A673 (cell line): Measurements from ENCODE around the gene CRADD. TPM values are rescaled to one million over a fixed set of nuclear protein-coding genes. Genes with fewer than 3 reads are reported as not detected.

ENCODE experiments used
- BruUV-seq: library from RNA; stranded (reverse); fragments of 400-500 nt; replicated peaks from 2 replicates; lab custom pipeline; 2021; lab: Mats Ljungman, UMichigan
- CTCF ChIA-PET: fragments of 300-600 bp; sonication (Branson Sonifier 250); formaldehyde crosslinking; loops from one replicate; lab custom pipeline; 2022; ENCODE audit warnings: antibody characterized with exemption; lab: Charles Lee
- POLR2A ChIA-PET: fragments of 300-600 bp; sonication (Branson Sonifier 250); formaldehyde crosslinking; loops from one replicate; lab custom pipeline; 2022; ENCODE audit warnings: antibody characterized with exemption; ENCODE audit not compliant: low non-redundant PET; lab: Charles Lee
- DNase-seq: peaks from one replicate; pipeline ENCODE4 v3.0.0-alpha.2; 2015; ENCODE audit warnings: low spot score
- H3K27ac ChIP-seq: fragments of 200-600 bp; sonication (generic); 2 replicates; pipeline ENCODE4 v1.5.1; 2016; ENCODE audit warnings: mixed run types, low read depth, mild to moderate bottlenecking, mixed read lengths, antibody characterized with exemption, low read length; ENCODE audit not compliant: poor library complexity, severe bottlenecking
- H3K27me3 ChIP-seq: fragments of 200-600 bp; sonication (generic); replicated peaks from 2 replicates; pipeline ENCODE4 v1.6.1; 2017; ENCODE audit warnings: mixed run types, low read depth, mild to moderate bottlenecking, mixed read lengths, antibody characterized with exemption, low read length; ENCODE audit not compliant: insufficient read depth, poor library complexity
- H3K36me3 ChIP-seq: fragments of 200-600 bp; sonication (generic); 2 replicates; pipeline ENCODE4 v1.6.1; 2016; ENCODE audit warnings: mixed run types, mild to moderate bottlenecking, mixed read lengths, antibody characterized with exemption, low read length; ENCODE audit not compliant: insufficient read depth, poor library complexity, severe bottlenecking
- H3K4me1 ChIP-seq: fragments of 200-600 bp; sonication (generic); 2 replicates; pipeline ENCODE4 v1.6.1; 2017; ENCODE audit warnings: mixed run types, mild to moderate bottlenecking, mixed read lengths, antibody characterized with exemption, low read length; ENCODE audit not compliant: insufficient read depth, poor library complexity, severe bottlenecking
- H3K4me3 ChIP-seq: fragments of 200-600 bp; sonication (generic); 2 replicates; pipeline ENCODE4 v1.5.1; 2016; ENCODE audit warnings: low read depth, mixed run types, mild to moderate bottlenecking, mixed read lengths, low read length; ENCODE audit not compliant: poor library complexity, severe bottlenecking
- H3K9me3 ChIP-seq: fragments of 200-600 bp; sonication (generic); 2 replicates; pipeline ENCODE4 v1.6.1; 2016; ENCODE audit warnings: mixed run types, low read depth, mild to moderate bottlenecking, mixed read lengths, antibody characterized with exemption, low read length; ENCODE audit not compliant: poor library complexity, severe bottlenecking
- EZH2 ChIP-seq: fragments of 200-600 bp; sonication (generic); IDR thresholded peaks from 2 replicates; pipeline ENCODE4 v1.6.1; 2017; ENCODE audit warnings: borderline replicate concordance, low read depth, mild to moderate bottlenecking, mixed read lengths, antibody characterized with exemption, low read length; ENCODE audit not compliant: poor library complexity, severe bottlenecking
- intact Hi-C: fragments of 100-400 bp; cut with micrococcal nuclease; formaldehyde crosslinking; loops from one replicate; pipeline ENCODE4 v1.10.0; 2022; ENCODE audit not compliant: unreplicated experiment
- total RNA-seq: library from RNA; stranded (reverse); gene quantifications from 2 replicates; pipeline ENCODE4 v1.2.3, GENCODE V29; 2021
- TF ChIP-seq, protein P1 (sequence below): fragments of 300-800, 200-600 bp; sonication (generic); conservative IDR thresholded peaks from 2 replicates; pipeline ENCODE4 v1.5.1; 2017; ENCODE audit warnings: low read depth, mild to moderate bottlenecking, antibody characterized with exemption, low read length, moderate library complexity, mixed read lengths

The CRADD gene
- total RNA-seq, 1 experiment from 2014 or later = 9.1 TPM

DNA sequence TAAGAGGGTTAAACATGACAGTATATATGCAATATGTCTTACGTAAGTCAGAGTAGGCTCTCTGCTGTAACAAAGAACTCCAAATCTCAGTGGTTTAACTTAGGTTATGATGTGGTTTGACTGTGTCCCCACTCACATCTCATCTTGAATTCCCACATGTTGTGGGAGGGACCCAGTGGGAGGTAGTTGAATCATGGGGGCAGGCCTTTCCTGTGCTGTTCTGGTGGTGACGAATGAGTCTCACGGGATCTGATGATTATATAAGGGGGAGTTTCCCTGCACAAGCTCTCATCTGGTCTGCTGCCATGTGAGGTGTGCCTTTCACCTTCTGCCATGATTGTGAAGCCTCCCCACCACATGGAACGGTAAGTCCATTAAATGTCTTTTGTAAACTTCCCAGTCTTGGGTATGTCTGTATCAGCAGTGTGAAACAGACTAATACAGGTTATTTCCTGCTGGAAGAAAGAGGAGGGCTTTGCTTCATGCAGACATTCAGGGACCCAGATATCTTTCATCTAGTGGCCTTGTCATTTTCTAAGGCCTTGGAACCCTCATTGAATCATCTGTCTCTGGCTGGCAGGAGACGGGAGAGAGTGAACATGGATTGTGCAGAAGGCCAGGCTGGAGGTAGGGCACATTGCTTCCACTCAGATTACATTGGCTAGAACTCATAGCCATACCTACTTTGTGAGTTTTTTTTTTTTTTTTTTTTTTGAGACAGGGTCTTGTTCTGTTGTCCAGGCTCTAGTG, 96.1 kb downstream of the CRADD start:
- Histone ChIP-seq H3K4me1 (peaks cover 21% of the 10 kb centered on the region), H3K4me3 (no peak overlapping the region), H3K36me3 (no peaks in the 10 kb centered on the region), H3K27ac (no peak overlapping the region), H3K9me3 (no peaks in the 10 kb centered on the region), H3K27me3 (no peaks in the 10 kb centered on the region)
- ChIA-PET CTCF (no interaction called here), POLR2A (no interaction called here)
- BruUV-seq = no TSS peak
- TF ChIP-seq, protein P1, sequence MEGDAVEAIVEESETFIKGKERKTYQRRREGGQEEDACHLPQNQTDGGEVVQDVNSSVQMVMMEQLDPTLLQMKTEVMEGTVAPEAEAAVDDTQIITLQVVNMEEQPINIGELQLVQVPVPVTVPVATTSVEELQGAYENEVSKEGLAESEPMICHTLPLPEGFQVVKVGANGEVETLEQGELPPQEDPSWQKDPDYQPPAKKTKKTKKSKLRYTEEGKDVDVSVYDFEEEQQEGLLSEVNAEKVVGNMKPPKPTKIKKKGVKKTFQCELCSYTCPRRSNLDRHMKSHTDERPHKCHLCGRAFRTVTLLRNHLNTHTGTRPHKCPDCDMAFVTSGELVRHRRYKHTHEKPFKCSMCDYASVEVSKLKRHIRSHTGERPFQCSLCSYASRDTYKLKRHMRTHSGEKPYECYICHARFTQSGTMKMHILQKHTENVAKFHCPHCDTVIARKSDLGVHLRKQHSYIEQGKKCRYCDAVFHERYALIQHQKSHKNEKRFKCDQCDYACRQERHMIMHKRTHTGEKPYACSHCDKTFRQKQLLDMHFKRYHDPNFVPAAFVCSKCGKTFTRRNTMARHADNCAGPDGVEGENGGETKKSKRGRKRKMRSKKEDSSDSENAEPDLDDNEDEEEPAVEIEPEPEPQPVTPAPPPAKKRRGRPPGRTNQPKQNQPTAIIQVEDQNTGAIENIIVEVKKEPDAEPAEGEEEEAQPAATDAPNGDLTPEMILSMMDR = no peak
- TF ChIP-seq EZH2 = no peak
- intact Hi-C loops = no loop called here
- DNase-seq = peak; percentile 52

DNA sequence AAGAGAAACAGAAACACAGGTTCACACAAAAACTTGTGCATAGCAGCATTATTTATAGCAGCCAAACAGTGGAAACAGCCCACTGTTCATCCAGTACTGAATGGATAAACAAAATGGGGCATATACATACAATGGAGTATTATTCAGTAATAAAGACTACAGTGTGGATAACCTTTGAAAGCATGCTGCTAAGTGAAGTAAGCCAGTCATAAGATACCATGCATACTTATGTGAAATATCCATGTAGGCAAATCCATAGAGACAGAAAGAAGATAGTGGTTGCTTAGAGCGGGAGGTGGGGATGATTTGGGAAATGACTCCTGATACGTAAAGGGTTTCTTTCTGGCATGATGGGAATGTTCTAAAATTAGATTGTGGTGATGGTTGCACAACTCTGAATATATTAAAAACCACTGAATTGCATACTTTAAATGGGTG, 99.4 kb downstream of the CRADD start:
- POLR2A ChIA-PET = no interaction called here

DNA sequence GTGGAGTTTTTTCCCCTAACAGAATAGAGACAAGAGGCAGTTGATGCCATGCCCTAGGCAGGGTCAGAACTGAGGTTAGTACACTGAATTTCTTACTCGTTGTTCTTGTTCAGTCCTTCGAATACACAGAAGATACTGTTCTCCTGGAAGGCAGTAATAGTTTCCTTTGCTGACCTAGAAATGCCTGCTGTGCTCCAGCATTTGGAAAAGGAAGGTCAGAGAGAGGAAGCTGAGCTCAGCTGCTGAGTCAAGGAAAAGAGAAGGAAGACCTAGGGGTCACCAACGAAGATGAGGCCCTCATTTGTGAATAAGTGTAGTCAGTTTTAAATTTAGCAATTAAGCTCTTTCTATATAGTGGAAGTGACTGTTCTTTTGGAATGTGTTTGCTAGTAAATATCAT, 100.1 kb downstream of the CRADD start:
- no peaks in the 10 kb centered on the region for H3K27me3 ChIP-seq
- POLR2A ChIA-PET = no interaction called here
- no peaks in the 10 kb centered on the region for H3K36me3 ChIP-seq
- H3K4me1 ChIP-seq = peaks cover 17% of the 10 kb centered on the region
- H3K9me3 ChIP-seq = no peaks in the 10 kb centered on the region
- BruUV-seq = no TSS peak
- H3K4me3 ChIP-seq = no peak overlapping the region
- intact Hi-C loops = no loop called here
- CTCF ChIA-PET = no interaction called here
- no peak for DNase-seq
- no peak for TF ChIP-seq EZH2
- TF ChIP-seq, protein P1 = no peak
- no peak overlapping the region for H3K27ac ChIP-seq

More for the DNA sequence above, 99.4 kb downstream of the CRADD start:
- H3K4me3 ChIP-seq = no peak overlapping the region
- no peaks in the 10 kb centered on the region for H3K9me3 ChIP-seq
- intact Hi-C loops = no loop called here
- DNase-seq = peak; percentile 27
- H3K36me3 ChIP-seq = no peaks in the 10 kb centered on the region
- peaks cover 21% of the 10 kb centered on the region for H3K4me1 ChIP-seq
- H3K27me3 ChIP-seq = no peaks in the 10 kb centered on the region
- CTCF ChIA-PET = no interaction called here
- no TSS peak for BruUV-seq
- TF ChIP-seq, protein P1 = no peak
- TF ChIP-seq EZH2 = no peak
- H3K27ac ChIP-seq = no peak overlapping the region
